Activated T-helper 9 cell treated with anti-CD3 and anti-CD28 coated beads, Interleukin-2, amount 50 U/mL, for 16 hours (primary cell): ENCODE results near the gene SIGLECL1.
"Not testable (repeated sequence)": the region's sequence is repeated elsewhere in the genome, so short reads cannot be mapped to it uniquely, and the experiment has no call there.

Experiments used
- DNase-seq: peaks from one replicate; pipeline ENCODE4 v3.0.0-alpha.2; 2020; ENCODE audit warnings: low read depth

Gene SIGLECL1

GRCh38 chr19:51250786-51251467 lies at the start of gene SIGLECL1:
SIGLECL1 (plus strand) TSS chr19:51251080; CDS start chr19:51264073, 12,993 bp downstream.
- no peak for DNase-seq

- DNase-seq = no peak
Measured at GRCh38 chr19:51201712-51202111, 49.2 kb upstream of the SIGLECL1 start.

GRCh38 chr19:51203916-51204315 lies 47.0 kb upstream of the SIGLECL1 start:
- DNase-seq = no peak

- DNase-seq = no peak
Measured at GRCh38 chr19:51204321-51204720, 46.6 kb upstream of the SIGLECL1 start.

GRCh38 chr19:51207747-51208146 lies 43.1 kb upstream of the SIGLECL1 start:
- no peak for DNase-seq

GRCh38 chr19:51210191-51210784 lies 40.6 kb upstream of the SIGLECL1 start:
- no peak for DNase-seq

- not testable (repeated sequence) for DNase-seq
Measured at GRCh38 chr19:51210874-51211361, 40.0 kb upstream of the SIGLECL1 start.

GRCh38 chr19:51211833-51212232 lies 39.0 kb upstream of the SIGLECL1 start:
- no peak for DNase-seq

GRCh38 chr19:51219307-51219706 lies 31.6 kb upstream of the SIGLECL1 start:
- DNase-seq = no peak

- no peak for DNase-seq
Measured at GRCh38 chr19:51219971-51220370, 30.9 kb upstream of the SIGLECL1 start.

GRCh38 chr19:51220996-51221395 lies 29.9 kb upstream of the SIGLECL1 start:
- no peak for DNase-seq

GRCh38 chr19:51224163-51224641 lies 26.7 kb upstream of the SIGLECL1 start:
- no peak for DNase-seq

- not testable (repeated sequence) for DNase-seq
Measured at GRCh38 chr19:51224898-51225393, 25.9 kb upstream of the SIGLECL1 start, which contains the start of gene CD33. CD33 (plus strand) TSS chr19:51225080; CDS start chr19:51225119, 39 bp downstream.

- no peak for DNase-seq
Measured at GRCh38 chr19:51226067-51226466, 24.8 kb upstream of the SIGLECL1 start.

GRCh38 chr19:51227326-51227725 lies 23.6 kb upstream of the SIGLECL1 start:
- no peak for DNase-seq

- DNase-seq = no peak
Measured at GRCh38 chr19:51227966-51228365, 22.9 kb upstream of the SIGLECL1 start.

- DNase-seq = no peak
Measured at GRCh38 chr19:51240866-51241265, 10.0 kb upstream of the SIGLECL1 start.

- DNase-seq = no peak
Measured at GRCh38 chr19:51242881-51243630, 7.8 kb upstream of the SIGLECL1 start.

- DNase-seq = no peak
Measured at GRCh38 chr19:51246164-51246552, 4.7 kb upstream of the SIGLECL1 start.

GRCh38 chr19:51247972-51248590 lies 2.8 kb upstream of the SIGLECL1 start:
- DNase-seq = no peak

- no peak for DNase-seq
Measured at GRCh38 chr19:51251468-51251820, 564 bp downstream of the SIGLECL1 start.
